Spleen (tissue), 11 donors: ENCODE results near the gene SPEF2. TPM values are rescaled to one million over a fixed set of nuclear protein-coding genes. Genes with fewer than 3 reads are reported as not detected.

Source experiments
- DNase-seq: peaks from one replicate; pipeline ENCODE4 v3.0.0-alpha.2; 2020
- H3K27ac ChIP-seq, 8 donors: fragments of 200-600 bp; sonication (generic) in 7 of 8; 1 replicate in 4 of 8; 2 replicates in 4 of 8; pipeline versions ENCODE4 v1.5.0 to v1.8.0; 2016 to 2021; ENCODE audit warnings: inconsistent platforms in 4 of 8, mild to moderate bottlenecking in 4 of 8, moderate library complexity in 1 of 8
- H3K27me3 ChIP-seq, 7 donors: fragments of 200-600 bp; sonication (generic) in 6 of 7; replicated peaks in 1 of 7; 1 replicate in 4 of 7; 2 replicates in 3 of 7; pipeline versions ENCODE4 v1.5.0 to v1.8.0; 2016 to 2021; ENCODE audit warnings: inconsistent platforms in 3 of 7, mild to moderate bottlenecking in 1 of 7
- H3K36me3 ChIP-seq, 6 donors: fragments of 200-600 bp; sonication (generic) in 5 of 6; 1 replicate in 4 of 6; 2 replicates in 2 of 6; pipeline versions ENCODE4 v1.5.0 to v1.8.0; 2016 to 2021; ENCODE audit warnings: inconsistent platforms in 2 of 6
- H3K4me1 ChIP-seq, 6 donors: fragments of 200-600 bp; sonication (generic) in 5 of 6; 1 replicate in 3 of 6; 2 replicates in 3 of 6; pipeline versions ENCODE4 v1.5.0 to v1.8.0; 2016 to 2021; ENCODE audit warnings: inconsistent platforms in 3 of 6
- H3K4me3 ChIP-seq, 8 donors: fragments of 200-600 bp; sonication (generic) in 7 of 8; 1 replicate in 4 of 8; 2 replicates in 4 of 8; pipeline versions ENCODE4 v1.5.0 to v1.8.0; 2016 to 2021; ENCODE audit warnings: inconsistent platforms in 4 of 8, mild to moderate bottlenecking in 4 of 8, moderate library complexity in 2 of 8
- H3K9me3 ChIP-seq, 8 donors: fragments of 200-600 bp; sonication (generic) in 7 of 8; 1 replicate in 4 of 8; 2 replicates in 4 of 8; pipeline versions ENCODE4 v1.5.0 to v1.8.0; 2016 to 2021; ENCODE audit warnings: inconsistent platforms in 4 of 8
- POLR2A ChIP-seq, 3 donors: fragments of 450-650 bp; IDR thresholded peaks; one replicate each; pipeline ENCODE4 v1.5.1; 2017; ENCODE audit warnings: antibody characterized with exemption in 3 of 3, mild to moderate bottlenecking in 1 of 3
- POLR2AphosphoS5 ChIP-seq, 3 donors: sonication (generic); formaldehyde crosslinking; IDR thresholded peaks; one replicate each; pipeline ENCODE4 v1.5.1; 2017; ENCODE audit warnings: antibody characterized with exemption in 3 of 3
- WGBS, 5 donors: extraction: QIAGEN DNeasy Blood & Tissue Kit in 3 of 5; methylation state at CpG; one replicate each; pipeline versions ENCODE4 v1.1.5 to v1.1.7; 2013 to 2018; 5-methylcytosine and 5-hydroxymethylcytosine counted together
- intact Hi-C: fragments of 100-400 bp; cut with DNase I; formaldehyde crosslinking; loops from one replicate; pipeline ENCODE4 v1.15.0; 2023; ENCODE audit warnings: low total_unique reads
- polyA plus RNA-seq, 3 donors: library from polyadenylated mRNA; stranded (reverse); fragments of 200-250 nt; gene quantifications; one replicate each; pipeline ENCODE4 v1.2.1, GENCODE V29; 2013
- total RNA-seq, 7 donors: library from RNA; depleted of rRNA in 3 of 7; stranded (reverse); fragments of >200 nt in 3 of 7; fragmentation: NEBNext Ultra II Directional in 4 of 7; extraction: Animal tissue kit (Norgen Biotek cat#: 25700) in 4 of 7; gene quantifications; one replicate each; pipeline versions ENCODE4 v1.1.0 to v1.2.1, GENCODE V29; 2016 to 2021
- TF ChIP-seq, protein P1 (sequence below), 11 experiments: fragments of 200-600 bp in 7 of 11; fragments of 450-650 bp in 4 of 11; sonication (generic) in 4 of 11; IDR thresholded peaks in 8 of 11; conservative IDR thresholded peaks in 3 of 11; 1 replicate in 7 of 11; 2 replicates in 4 of 11; pipeline versions ENCODE4 v1.4.0 to v1.8.0; 2016 to 2021; ENCODE audit warnings: antibody characterized with exemption in 11 of 11, inconsistent platforms in 4 of 11, mild to moderate bottlenecking in 1 of 11
- donor health status: healthy with polysubstance abuse.
- donor health status: DM: no; HTN: no; CAD: no; lungs with moderate emphysema.
- donor health status: DM: no; HTN: no; CAD: no.
- donor health status: Bipolar disorder and iron deficiency.
- donor health status: healthy.
- donor health status: DM: no; HTN: no; CAD: no.
- donor health status: DM: yes; HTN: yes; CAD: no.

SPEF2 gene
- total and polyA plus RNA-seq, 10 donors = 1.7 to 22.6 (median 8.5) TPM

GRCh38 chr5:35745660-35746059 is 128.0 kb downstream of the SPEF2 start:
- Histone ChIP-seq H3K36me3 (no peaks in the 10 kb centered on the region), H3K9me3 (peaks cover 0 to 5% (median 0%) of the 10 kb centered on the region in 8 donors), H3K27ac (no peak overlapping the region), H3K27me3 (no peaks in the 10 kb centered on the region), H3K4me3 (no peak overlapping the region), H3K4me1 (no peaks in the 10 kb centered on the region)
- WGBS, 5 donors = 87 to 96% (median 93%) methylated on average over 3 of the region's 3 CpGs
- DNase-seq = no peak
- TF ChIP-seq POLR2A (IDR thresholded peaks at IDR 0.05) = no peak
- TF ChIP-seq POLR2AphosphoS5 (IDR thresholded peaks at IDR 0.05) = no peak
- TF ChIP-seq, protein P1, sequence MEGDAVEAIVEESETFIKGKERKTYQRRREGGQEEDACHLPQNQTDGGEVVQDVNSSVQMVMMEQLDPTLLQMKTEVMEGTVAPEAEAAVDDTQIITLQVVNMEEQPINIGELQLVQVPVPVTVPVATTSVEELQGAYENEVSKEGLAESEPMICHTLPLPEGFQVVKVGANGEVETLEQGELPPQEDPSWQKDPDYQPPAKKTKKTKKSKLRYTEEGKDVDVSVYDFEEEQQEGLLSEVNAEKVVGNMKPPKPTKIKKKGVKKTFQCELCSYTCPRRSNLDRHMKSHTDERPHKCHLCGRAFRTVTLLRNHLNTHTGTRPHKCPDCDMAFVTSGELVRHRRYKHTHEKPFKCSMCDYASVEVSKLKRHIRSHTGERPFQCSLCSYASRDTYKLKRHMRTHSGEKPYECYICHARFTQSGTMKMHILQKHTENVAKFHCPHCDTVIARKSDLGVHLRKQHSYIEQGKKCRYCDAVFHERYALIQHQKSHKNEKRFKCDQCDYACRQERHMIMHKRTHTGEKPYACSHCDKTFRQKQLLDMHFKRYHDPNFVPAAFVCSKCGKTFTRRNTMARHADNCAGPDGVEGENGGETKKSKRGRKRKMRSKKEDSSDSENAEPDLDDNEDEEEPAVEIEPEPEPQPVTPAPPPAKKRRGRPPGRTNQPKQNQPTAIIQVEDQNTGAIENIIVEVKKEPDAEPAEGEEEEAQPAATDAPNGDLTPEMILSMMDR (IDR thresholded peaks at IDR 0.05 in 8 of 11, conservative IDR thresholded peaks at IDR 0.05 in 3 of 11) = no peak
- intact Hi-C loops = no loop called here

- TF ChIP-seq, protein P1 (IDR thresholded peaks at IDR 0.05 in 8 of 11, conservative IDR thresholded peaks at IDR 0.05 in 3 of 11) = no peak
- TF ChIP-seq POLR2A (IDR thresholded peaks at IDR 0.05) = no peak
- TF ChIP-seq POLR2AphosphoS5 (IDR thresholded peaks at IDR 0.05) = no peak
- no peak overlapping the region for H3K4me3 ChIP-seq
- H3K36me3 ChIP-seq = no peaks in the 10 kb centered on the region
- H3K9me3 ChIP-seq = peaks cover 0 to 5% (median 0%) of the 10 kb centered on the region in 8 donors
- intact Hi-C loops = no loop called here
- WGBS, 5 donors = 89 to 96% (median 91%) methylated on average over 6 of the region's 6 CpGs
- no peaks in the 10 kb centered on the region for H3K27me3 ChIP-seq
- H3K4me1 ChIP-seq = no peaks in the 10 kb centered on the region
- no peak overlapping the region for H3K27ac ChIP-seq
- DNase-seq = no peak
Observed at GRCh38 chr5:35752012-35752411, 134.3 kb downstream of the SPEF2 start.

GRCh38 chr5:35753500-35753899 is 135.8 kb downstream of the SPEF2 start:
- intact Hi-C loops = no loop called here
- peaks cover 0 to 5% (median 0%) of the 10 kb centered on the region in 8 donors for H3K9me3 ChIP-seq
- TF ChIP-seq, protein P1 (IDR thresholded peaks at IDR 0.05 in 8 of 11, conservative IDR thresholded peaks at IDR 0.05 in 3 of 11) = no peak
- TF ChIP-seq POLR2A (IDR thresholded peaks at IDR 0.05) (no peak), POLR2AphosphoS5 (IDR thresholded peaks at IDR 0.05) (no peak)
- no peak overlapping the region for H3K27ac ChIP-seq
- DNase-seq = no peak
- H3K4me1 ChIP-seq = no peaks in the 10 kb centered on the region
- no peak overlapping the region for H3K4me3 ChIP-seq
- no peaks in the 10 kb centered on the region for H3K36me3 ChIP-seq
- 82 to 95% (median 89%) methylated on average over 5 of the region's 5 CpGs for WGBS, 5 donors
- H3K27me3 ChIP-seq = no peaks in the 10 kb centered on the region

DNA sequence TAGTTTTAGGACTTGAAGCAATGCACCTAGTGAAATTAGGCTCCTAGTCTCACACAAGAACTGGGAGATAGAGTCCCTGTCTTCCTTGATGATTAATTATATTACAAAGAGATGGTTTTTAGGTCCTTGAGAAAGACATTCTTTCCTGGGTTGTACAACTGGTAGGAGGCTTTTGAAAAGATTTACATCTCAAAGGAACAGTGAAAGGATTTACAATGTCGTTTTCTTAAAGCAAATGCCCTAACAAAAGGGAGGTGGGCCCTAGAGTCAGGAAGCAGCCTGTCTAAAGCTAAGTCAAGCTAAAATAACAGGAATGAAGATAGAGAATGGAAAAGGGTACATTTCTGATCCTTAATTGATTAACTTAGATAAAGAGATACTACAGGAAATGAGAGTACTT is 136.8 kb downstream of the SPEF2 start:
- intact Hi-C loops = no loop called here
- no peak for DNase-seq
- TF ChIP-seq, protein P1 (IDR thresholded peaks at IDR 0.05 in 8 of 11, conservative IDR thresholded peaks at IDR 0.05 in 3 of 11) = no peak
- no peak for TF ChIP-seq POLR2AphosphoS5 (IDR thresholded peaks at IDR 0.05)
- no peak for TF ChIP-seq POLR2A (IDR thresholded peaks at IDR 0.05)
- no peaks in the 10 kb centered on the region for H3K27me3 ChIP-seq
- H3K36me3 ChIP-seq = no peaks in the 10 kb centered on the region
- no peaks in the 10 kb centered on the region for H3K4me1 ChIP-seq
- 55 to 74% (median 63%) methylated on average over 1 of the region's 1 CpG for WGBS, 5 donors
- H3K27ac ChIP-seq = no peak overlapping the region
- no peak overlapping the region for H3K4me3 ChIP-seq
- H3K9me3 ChIP-seq = peaks cover 0 to 1% (median 0%) of the 10 kb centered on the region in 8 donors
